B cell (primary cell): ENCODE data around the gene FAAH. TPM values are rescaled to one million over a fixed set of nuclear protein-coding genes. Genes with fewer than 3 reads are reported as not detected.

ENCODE experiments used
- ATAC-seq: fragments of 200-7000 bp; cut with Tn5 transposase; one replicate; pipeline ENCODE4 v1.10.0; 2021; ENCODE audit warnings: low read depth, mild to moderate bottlenecking, moderate number of reproducible peaks, moderate library complexity
- CTCF ChIA-PET: fragments of 350-600 bp; sonication (Branson Sonifier 250); formaldehyde crosslinking; loops from one replicate; lab custom pipeline; 2021; ENCODE audit warnings: antibody characterized with exemption, inconsistent platforms; lab: Charles Lee
- POLR2A ChIA-PET: fragments of 350-600 bp; sonication (Branson Sonifier 250); formaldehyde crosslinking; loops from one replicate; lab custom pipeline; 2021; ENCODE audit warnings: antibody characterized with exemption; lab: Charles Lee
- DNase-seq: peaks from one replicate; pipeline ENCODE4 v3.0.0; 2013
- H2AFZ ChIP-seq: 2 replicates; pipeline ENCODE4 v1.6.1; 2012; ENCODE audit warnings: mild to moderate bottlenecking, low read depth, low read length; ENCODE audit not compliant: insufficient read depth, poor library complexity, severe bottlenecking
- H3K27ac ChIP-seq, 2 donors: 1 replicate in 1 of 2; 2 replicates in 1 of 2; pipeline ENCODE4 v1.5.1; 2012 to 2013; ENCODE audit warnings: low read length in 2 of 2, mild to moderate bottlenecking in 2 of 2, moderate library complexity in 1 of 2
- H3K27me3 ChIP-seq, 4 experiments: fragments of 200-600 bp in 1 of 4; sonication (generic) in 1 of 4; replicated peaks in 1 of 4; 1 replicate in 2 of 4; 2 replicates in 2 of 4; pipeline versions ENCODE4 v1.6.1 to v1.7.0; 2013 to 2016; ENCODE audit warnings: low read length in 3 of 4, mild to moderate bottlenecking in 2 of 4, mixed read lengths in 1 of 4, moderate library complexity in 1 of 4; ENCODE audit not compliant: insufficient read depth in 4 of 4, control insufficient read depth in 3 of 4; ENCODE audit errors: control extremely low read depth in 1 of 4
- H3K36me3 ChIP-seq, 2 experiments: replicated peaks in 1 of 2; 1 replicate in 1 of 2; 2 replicates in 1 of 2; pipeline versions ENCODE4 v1.6.1 to v1.7.1; 2013; ENCODE audit warnings: low read length in 1 of 2; ENCODE audit not compliant: insufficient read depth in 2 of 2, control insufficient read depth in 1 of 2; ENCODE audit errors: control extremely low read depth in 1 of 2, extremely low read depth in 1 of 2
- H3K4me1 ChIP-seq, 2 donors: fragments of 200-600 bp in 1 of 2; sonication (generic) in 1 of 2; 1 replicate in 1 of 2; 2 replicates in 1 of 2; pipeline versions ENCODE4 v1.5.1 to v1.6.1; 2013 to 2017; ENCODE audit warnings: low read length in 2 of 2; ENCODE audit not compliant: control insufficient read depth in 2 of 2, insufficient read depth in 2 of 2
- H3K4me2 ChIP-seq: replicated peaks from 2 replicates; pipeline ENCODE3; 2012; ENCODE audit warnings: mild to moderate bottlenecking, low read depth, low read length; ENCODE audit not compliant: poor library complexity, severe bottlenecking
- H3K4me3 ChIP-seq, 5 experiments: fragments of 200-600 bp in 1 of 5; sonication (generic) in 1 of 5; 1 replicate in 3 of 5; 2 replicates in 2 of 5; pipeline versions ENCODE4 v1.5.1 to v1.7.0; 2011 to 2016; ENCODE audit warnings: low read length in 4 of 5, mild to moderate bottlenecking in 4 of 5, low read depth in 2 of 5, control low read depth in 1 of 5, moderate library complexity in 1 of 5; ENCODE audit not compliant: insufficient read depth in 1 of 5; ENCODE audit errors: control extremely low read depth in 1 of 5, extremely low read depth in 1 of 5
- H3K79me2 ChIP-seq: fragments of 200-600 bp; sonication (generic); one replicate; pipeline ENCODE4 v1.6.0; 2016; ENCODE audit warnings: low read length; ENCODE audit not compliant: control insufficient read depth, insufficient read depth
- H3K9ac ChIP-seq: fragments of 200-600 bp; sonication (generic); 2 replicates; pipeline ENCODE4 v1.6.1; 2017; ENCODE audit warnings: mild to moderate bottlenecking, low read length, moderate library complexity
- H3K9me3 ChIP-seq, 3 donors: one replicate each; pipeline versions ENCODE4 v1.6.1 to v1.7.1; 2013; ENCODE audit warnings: low read length in 2 of 3; ENCODE audit not compliant: control insufficient read depth in 2 of 3, insufficient read depth in 1 of 3; ENCODE audit errors: control extremely low read depth in 1 of 3
- H4K20me1 ChIP-seq: 2 replicates; pipeline ENCODE4 v1.6.0; 2012; ENCODE audit warnings: mild to moderate bottlenecking, low read length; ENCODE audit not compliant: insufficient read depth, control insufficient read depth, poor library complexity, severe bottlenecking
- H3K27ac Mint-ChIP-seq: one replicate; pipeline ENCODE4 v1.8.0; 2021; ENCODE audit warnings: mixed read lengths
- H3K27me3 Mint-ChIP-seq: one replicate; pipeline ENCODE4 v1.8.0; 2021; ENCODE audit warnings: mixed read lengths
- H3K4me1 Mint-ChIP-seq: one replicate; pipeline ENCODE4 v1.8.0; 2021; ENCODE audit warnings: mixed read lengths
- H3K4me3 Mint-ChIP-seq: one replicate; pipeline ENCODE4 v1.8.0; 2021; ENCODE audit warnings: mixed read lengths
- H3K9me3 Mint-ChIP-seq: one replicate; pipeline ENCODE4 v1.8.0; 2022; ENCODE audit warnings: mixed read lengths; ENCODE audit not compliant: insufficient read depth
- EZH2 ChIP-seq: IDR thresholded peaks from 2 replicates; pipeline ENCODE4 v1.6.1; 2012; ENCODE audit warnings: borderline replicate concordance, low read depth, mild to moderate bottlenecking, moderate library complexity, low read length; ENCODE audit not compliant: insufficient read depth, poor library complexity, severe bottlenecking
- WGBS: methylation state at CpG from one replicate; pipeline ENCODE4 v1.1.5; 2013; ENCODE audit warnings: missing lambda C conversion rate; ENCODE audit not compliant: insufficient coverage; 5-methylcytosine and 5-hydroxymethylcytosine counted together
- intact Hi-C: fragments of 100-400 bp; cut with micrococcal nuclease; formaldehyde crosslinking; loops from one replicate; pipeline ENCODE4 v1.10.0; 2022
- polyA plus RNA-seq: library from polyadenylated mRNA; depleted of rRNA; stranded (reverse); fragments of >200 nt; gene quantifications from 2 replicates; pipeline ENCODE4 v1.2.3, GENCODE V29; 2012
- total RNA-seq, 2 donors: library from RNA; stranded (reverse); fragments of 120-200 nt in 1 of 2; gene quantifications; 1 replicate in 1 of 2; 2 replicates in 1 of 2; pipeline versions ENCODE4 v1.2.3 to v1.2.4, GENCODE V29; 2013 to 2022
- TF ChIP-seq, protein P1 (sequence below): fragments of 200-600 bp; IDR thresholded peaks from one replicate; pipeline ENCODE4 v1.8.0; 2022; ENCODE audit warnings: antibody characterized with exemption, mild to moderate bottlenecking

Gene FAAH
- total and polyA plus RNA-seq, 2 donors (not counting 1 experiment from before 2014, with no cell fraction given): 5.6 to 9.6 TPM

DNA sequence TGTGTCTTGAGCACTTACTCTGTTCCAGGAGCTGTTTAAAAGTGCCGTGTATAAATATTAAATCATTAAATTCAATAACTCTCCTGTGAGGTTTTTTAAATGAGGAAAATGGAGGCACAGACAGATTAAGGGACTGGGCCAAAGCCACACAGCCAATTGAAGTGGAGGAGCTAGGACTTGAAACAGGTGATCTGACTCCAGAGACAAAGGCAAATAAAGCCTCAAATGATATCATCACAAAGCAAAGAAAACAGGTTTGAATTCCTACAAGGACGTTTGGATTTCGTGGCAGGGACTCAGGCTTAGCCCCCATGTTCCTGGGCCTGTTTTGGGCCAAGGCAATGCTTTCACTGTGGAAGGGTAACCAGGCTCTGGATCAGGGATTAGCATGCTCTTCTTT lies 50.3 kb downstream of the FAAH start:
- Histone ChIP-seq H3K36me3 (no peaks in the 10 kb centered on the region), H3K79me2 (no peaks in the 10 kb centered on the region), H3K9me3 (no peaks in the 10 kb centered on the region), H3K4me3 (no peak overlapping the region), H4K20me1 (no peaks in the 10 kb centered on the region), H3K4me1 (peaks cover 13 to 19% of the 10 kb centered on the region in 2 donors), H2AFZ (no peak overlapping the region), H3K27ac (no peak overlapping the region), H3K27me3 (peaks cover 0 to 50% (median 21%) of the 10 kb centered on the region in 4 experiments), H3K4me2 (no peak overlapping the region), H3K9ac (no peak overlapping the region)
- no peak for ATAC-seq
- ChIA-PET POLR2A (no interaction called here), CTCF (interaction anchor here (0.8 to 4.9 kb wide), 5 partner anchors 11 to 280 kb away, joined by 3 to 122 read pairs (median 4); no protein-coding TSS in a partner anchor)
- H3K27me3 Mint-ChIP-seq: peaks cover 40% of the 10 kb centered on the region
- H3K27ac Mint-ChIP-seq: no peak overlapping the region
- H3K9me3 Mint-ChIP-seq: no peaks in the 10 kb centered on the region
- H3K4me1 Mint-ChIP-seq: peaks cover 24% of the 10 kb centered on the region
- no peak for DNase-seq
- TF ChIP-seq EZH2: no peak
- TF ChIP-seq, protein P1, sequence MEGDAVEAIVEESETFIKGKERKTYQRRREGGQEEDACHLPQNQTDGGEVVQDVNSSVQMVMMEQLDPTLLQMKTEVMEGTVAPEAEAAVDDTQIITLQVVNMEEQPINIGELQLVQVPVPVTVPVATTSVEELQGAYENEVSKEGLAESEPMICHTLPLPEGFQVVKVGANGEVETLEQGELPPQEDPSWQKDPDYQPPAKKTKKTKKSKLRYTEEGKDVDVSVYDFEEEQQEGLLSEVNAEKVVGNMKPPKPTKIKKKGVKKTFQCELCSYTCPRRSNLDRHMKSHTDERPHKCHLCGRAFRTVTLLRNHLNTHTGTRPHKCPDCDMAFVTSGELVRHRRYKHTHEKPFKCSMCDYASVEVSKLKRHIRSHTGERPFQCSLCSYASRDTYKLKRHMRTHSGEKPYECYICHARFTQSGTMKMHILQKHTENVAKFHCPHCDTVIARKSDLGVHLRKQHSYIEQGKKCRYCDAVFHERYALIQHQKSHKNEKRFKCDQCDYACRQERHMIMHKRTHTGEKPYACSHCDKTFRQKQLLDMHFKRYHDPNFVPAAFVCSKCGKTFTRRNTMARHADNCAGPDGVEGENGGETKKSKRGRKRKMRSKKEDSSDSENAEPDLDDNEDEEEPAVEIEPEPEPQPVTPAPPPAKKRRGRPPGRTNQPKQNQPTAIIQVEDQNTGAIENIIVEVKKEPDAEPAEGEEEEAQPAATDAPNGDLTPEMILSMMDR: no peak
- intact Hi-C loops: no loop called here
- WGBS: 92% methylated on average over 2 of the region's 3 CpGs
- no peak overlapping the region for H3K4me3 Mint-ChIP-seq

GRCh38 chr1:46445773-46446256 lies 51.7 kb downstream of the FAAH start:
- H3K36me3 ChIP-seq: no peaks in the 10 kb centered on the region
- H3K27me3 ChIP-seq: peaks cover 0 to 59% (median 21%) of the 10 kb centered on the region in 4 experiments
- Mint-ChIP-seq H3K4me3 (no peak overlapping the region), H3K4me1 (peaks cover 24% of the 10 kb centered on the region), H3K27me3 (peaks cover 44% of the 10 kb centered on the region), H3K27ac (no peak overlapping the region), H3K9me3 (no peaks in the 10 kb centered on the region)
- TF ChIP-seq, protein P1: no peak
- no peak for TF ChIP-seq EZH2
- H3K9ac ChIP-seq: no peak overlapping the region
- WGBS: 66% methylated on average over 3 of the region's 3 CpGs
- no peak overlapping the region for H3K4me3 ChIP-seq
- ChIA-PET CTCF (interaction anchor here (0.6 to 4.9 kb wide), 10 partner anchors 12 to 1047 kb away, joined by 3 to 122 read pairs (median 5); a partner anchor contains a TSS), POLR2A (no interaction called here)
- H3K79me2 ChIP-seq: no peaks in the 10 kb centered on the region
- H3K4me2 ChIP-seq: no peak overlapping the region
- no peak overlapping the region for H2AFZ ChIP-seq
- intact Hi-C loops: loop anchor here (5.0 kb wide), 1 partner anchor 101 kb away; no protein-coding TSS in a partner anchor
- no peak overlapping the region for H3K27ac ChIP-seq
- H3K9me3 ChIP-seq: no peaks in the 10 kb centered on the region
- no peaks in the 10 kb centered on the region for H4K20me1 ChIP-seq
- no peak for DNase-seq
- ATAC-seq: no peak
- peaks cover 13 to 19% of the 10 kb centered on the region in 2 donors for H3K4me1 ChIP-seq
